OCI-LY7 (cell line): ENCODE data around the gene CATSPER1. TPM values are rescaled to one million over a fixed set of nuclear protein-coding genes. Genes with fewer than 3 reads are reported as not detected.
A peak's percentile ranks its signal among the peaks of the same experiment; 100 is the strongest.

Source experiments
- BruUV-seq: library from RNA; stranded (reverse); fragments of 400-500 nt; replicated peaks from 2 replicates; lab custom pipeline; 2021; lab: Mats Ljungman, UMichigan
- CTCF ChIA-PET: fragments of 300-600 bp; sonication (Branson Sonifier 250); formaldehyde crosslinking; loops from one replicate; lab custom pipeline; 2022; ENCODE audit warnings: antibody characterized with exemption; ENCODE audit not compliant: unreplicated experiment; lab: Charles Lee
- POLR2A ChIA-PET: fragments of 300-600 bp; sonication (Branson Sonifier 250); formaldehyde crosslinking; loops from one replicate; lab custom pipeline; 2022; ENCODE audit warnings: antibody characterized with exemption; lab: Charles Lee
- DNase-seq: peaks from one replicate; pipeline ENCODE4 v3.0.0-alpha.2; 2015; ENCODE audit warnings: low spot score
- H2AFZ ChIP-seq: fragments of 200-600 bp; sonication (generic), shearing (Covaris generic); 2 replicates; pipeline ENCODE4 v1.6.1; 2014; ENCODE audit warnings: mild to moderate bottlenecking, antibody characterized with exemption, low read length, moderate library complexity
- H3K27ac ChIP-seq: fragments of 200-600 bp; sonication (generic); 2 replicates; pipeline ENCODE4 v1.5.1; 2014; ENCODE audit warnings: mixed run types, low read depth, mild to moderate bottlenecking, moderate library complexity, low read length, inconsistent platforms; ENCODE audit not compliant: poor library complexity, severe bottlenecking
- H3K36me3 ChIP-seq: fragments of 200-600 bp; sonication (generic); 2 replicates; pipeline ENCODE4 v1.6.1; 2014; ENCODE audit warnings: mild to moderate bottlenecking, antibody characterized with exemption, low read length, moderate library complexity, mixed read lengths; ENCODE audit not compliant: insufficient read depth
- H3K4me1 ChIP-seq: fragments of 200-600 bp; sonication (generic); 2 replicates; pipeline ENCODE4 v1.5.1; 2014; ENCODE audit warnings: mild to moderate bottlenecking, low read length; ENCODE audit not compliant: insufficient read depth, poor library complexity, severe bottlenecking
- H3K4me2 ChIP-seq: fragments of 200-600 bp; sonication (generic); 2 replicates; pipeline ENCODE4 v1.6.1; 2014; ENCODE audit warnings: mild to moderate bottlenecking, low read length
- H3K4me3 ChIP-seq: fragments of 200-600 bp; sonication (generic); 2 replicates; pipeline ENCODE4 v1.5.1; 2014; ENCODE audit warnings: mild to moderate bottlenecking, low read depth, low read length; ENCODE audit not compliant: poor library complexity, severe bottlenecking
- H3K79me2 ChIP-seq: fragments of 200-600 bp; sonication (generic); 2 replicates; pipeline ENCODE4 v1.6.1; 2016; ENCODE audit warnings: low read depth, mild to moderate bottlenecking, low read length, moderate library complexity, mixed read lengths; ENCODE audit not compliant: insufficient read depth
- H3K9me2 ChIP-seq: fragments of 200-600 bp; sonication (generic); 2 replicates; pipeline ENCODE4 v1.6.1; 2016; ENCODE audit warnings: mild to moderate bottlenecking, low read length, mixed read lengths; ENCODE audit not compliant: insufficient read depth
- H3K9me3 ChIP-seq: fragments of 200-600 bp; sonication (generic); 2 replicates; pipeline ENCODE4 v1.6.1; 2014; ENCODE audit warnings: mild to moderate bottlenecking, mixed run types, low read length, mixed read lengths
- H4K20me1 ChIP-seq: fragments of 200-600 bp; sonication (generic); 2 replicates; pipeline ENCODE4 v1.6.1; 2014; ENCODE audit warnings: mild to moderate bottlenecking, antibody characterized with exemption, low read length, moderate library complexity, mixed read lengths; ENCODE audit not compliant: insufficient read depth
- EZH2phosphoT487 ChIP-seq: fragments of 200-600 bp; sonication (generic); IDR thresholded peaks from 2 replicates; pipeline ENCODE4 v1.6.1; 2018; ENCODE audit warnings: low read depth, borderline replicate concordance, mild to moderate bottlenecking, mixed run types, antibody characterized with exemption, low read length, moderate library complexity, mixed read lengths
- intact Hi-C: fragments of 100-400 bp; cut with micrococcal nuclease; formaldehyde crosslinking; loops from one replicate; pipeline ENCODE4 v1.10.0; 2022; ENCODE audit not compliant: unreplicated experiment
- total RNA-seq, 2 experiments: library from RNA; depleted of rRNA in 1 of 2; stranded (reverse); fragments of >200 nt in 1 of 2; shearing (Covaris generic) in 1 of 2; gene quantifications; 2 replicates each; pipeline ENCODE4 v1.2.3, GENCODE V29; 2014 to 2022
- TF ChIP-seq, protein P1 (sequence below): fragments of 200-600 bp; sonication (generic); conservative IDR thresholded peaks from 2 replicates; pipeline ENCODE4 v1.5.1; 2014; ENCODE audit warnings: mild to moderate bottlenecking, antibody characterized with exemption, low read length, moderate library complexity, mixed read lengths

Gene CATSPER1
- total RNA-seq, 2 experiments from 2014 or later, result not detected

- Histone ChIP-seq H3K4me1 (peaks cover 33% of the 10 kb centered on the region), H3K4me2 (peak overlapping the region; percentile 81), H3K27ac (peak overlapping the region; percentile 93), H2AFZ (no peak overlapping the region), H3K36me3 (peaks cover 55% of the 10 kb centered on the region), H4K20me1 (no peaks in the 10 kb centered on the region), H3K9me2 (no peaks in the 10 kb centered on the region), H3K79me2 (peaks cover 52% of the 10 kb centered on the region), H3K9me3 (no peaks in the 10 kb centered on the region), H3K4me3 (peak overlapping the region; percentile 89)
- POLR2A ChIA-PET, result no interaction called here
- TF ChIP-seq, protein P1, sequence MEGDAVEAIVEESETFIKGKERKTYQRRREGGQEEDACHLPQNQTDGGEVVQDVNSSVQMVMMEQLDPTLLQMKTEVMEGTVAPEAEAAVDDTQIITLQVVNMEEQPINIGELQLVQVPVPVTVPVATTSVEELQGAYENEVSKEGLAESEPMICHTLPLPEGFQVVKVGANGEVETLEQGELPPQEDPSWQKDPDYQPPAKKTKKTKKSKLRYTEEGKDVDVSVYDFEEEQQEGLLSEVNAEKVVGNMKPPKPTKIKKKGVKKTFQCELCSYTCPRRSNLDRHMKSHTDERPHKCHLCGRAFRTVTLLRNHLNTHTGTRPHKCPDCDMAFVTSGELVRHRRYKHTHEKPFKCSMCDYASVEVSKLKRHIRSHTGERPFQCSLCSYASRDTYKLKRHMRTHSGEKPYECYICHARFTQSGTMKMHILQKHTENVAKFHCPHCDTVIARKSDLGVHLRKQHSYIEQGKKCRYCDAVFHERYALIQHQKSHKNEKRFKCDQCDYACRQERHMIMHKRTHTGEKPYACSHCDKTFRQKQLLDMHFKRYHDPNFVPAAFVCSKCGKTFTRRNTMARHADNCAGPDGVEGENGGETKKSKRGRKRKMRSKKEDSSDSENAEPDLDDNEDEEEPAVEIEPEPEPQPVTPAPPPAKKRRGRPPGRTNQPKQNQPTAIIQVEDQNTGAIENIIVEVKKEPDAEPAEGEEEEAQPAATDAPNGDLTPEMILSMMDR, result no peak
- TF ChIP-seq EZH2phosphoT487, result no peak
- DNase-seq, result no peak
- intact Hi-C loops, result loop anchor here (5.0 kb wide), 5 partner anchors 49 to 291 kb away; partner anchors contain the start of genes CCDC85B, KAT5, RAB1B and SF3B2
- CTCF ChIA-PET, result no interaction called here
- BruUV-seq, result no TSS peak
Observed at GRCh38 chr11:66003291-66003690, 23.0 kb downstream of the CATSPER1 start.

- Histone ChIP-seq H3K27ac (peak overlapping the region; percentile 93), H3K9me2 (no peaks in the 10 kb centered on the region), H3K9me3 (no peaks in the 10 kb centered on the region), H3K36me3 (peaks cover 61% of the 10 kb centered on the region), H3K4me1 (peaks cover 33% of the 10 kb centered on the region), H3K79me2 (peaks cover 52% of the 10 kb centered on the region), H3K4me3 (peak overlapping the region; percentile 89), H3K4me2 (peak overlapping the region; percentile 81), H2AFZ (peak overlapping the region; percentile 75; the same call in 1 of the 2 replicates), H4K20me1 (no peaks in the 10 kb centered on the region)
- no peak for DNase-seq
- POLR2A ChIA-PET, result interaction anchor here (0.7 to 1.0 kb wide), 2 partner anchors 71 to 112 kb away, joined by 4 read pairs; partner anchors contain the start of gene CCDC85B
- no TSS peak for BruUV-seq
- intact Hi-C loops, result loop anchor here (1.0 to 5.0 kb wide), 8 partner anchors 41 to 290 kb away; partner anchors contain the start of genes C11orf68, CCDC85B, DRAP1 and KAT5
- TF ChIP-seq EZH2phosphoT487, result no peak
- TF ChIP-seq, protein P1, result peak; percentile 41; the same call in 1 of the 2 replicates
- CTCF ChIA-PET, result interaction anchor here (0.6 to 0.7 kb wide), 3 partner anchors 20 to 115 kb away, joined by 3 read pairs; partner anchors contain the start of genes FIBP and SF3B2
Observed at GRCh38 chr11:66002648-66003225, 23.5 kb downstream of the CATSPER1 start.
